Left ventricle myocardium inferior (tissue), 1 donor: Measurements from ENCODE around the gene PPP2R3A. TPM values are rescaled to one million over a fixed set of nuclear protein-coding genes. Genes with fewer than 3 reads are reported as not detected.
"Not testable (repeated sequence)": the region's sequence is repeated elsewhere in the genome, so short reads cannot be mapped to it uniquely, and the experiment has no call there.

Experiments
- DNase-seq: peaks from one replicate; pipeline ENCODE4 v3.0.0-alpha.2; 2020
- H3K27ac ChIP-seq: fragments of 200-600 bp; replicated peaks from 2 replicates; pipeline ENCODE4 v1.8.0; 2021
- H3K27me3 ChIP-seq: fragments of 200-600 bp; 2 replicates; pipeline ENCODE4 v1.8.0; 2021; ENCODE audit warnings: low read depth
- H3K36me3 ChIP-seq: fragments of 200-600 bp; 2 replicates; pipeline ENCODE4 v1.8.0; 2021
- H3K4me1 ChIP-seq: fragments of 200-600 bp; 2 replicates; pipeline ENCODE4 v1.8.0; 2021
- H3K4me3 ChIP-seq: fragments of 200-600 bp; 2 replicates; pipeline ENCODE4 v1.8.0; 2021; ENCODE audit warnings: mild to moderate bottlenecking, moderate library complexity
- H3K9me3 ChIP-seq: fragments of 200-600 bp; replicated peaks from 2 replicates; pipeline ENCODE4 v1.8.0; 2021
- CTCF ChIP-seq: fragments of 200-600 bp; IDR thresholded peaks from 2 replicates; pipeline ENCODE4 v1.8.0; 2021; ENCODE audit warnings: antibody characterized with exemption, mild to moderate bottlenecking, borderline replicate concordance
- intact Hi-C: fragments of 100-400 bp; cut with micrococcal nuclease; formaldehyde crosslinking; loops from one replicate; pipeline ENCODE4 v1.11.0; 2022
- total RNA-seq: library from RNA; stranded (reverse); fragmentation: NEBNext Ultra II Directional; extraction: Animal tissue kit (Norgen Biotek cat#: 25700); gene quantifications from one replicate; pipeline ENCODE4 v1.2.1, GENCODE V29; 2021
- donor health status: DM: no; HTN: yes; CAD: no; lungs with severe emphysema.

Gene PPP2R3A
- total RNA-seq, 1 donor from 2014 or later, result 94.9 TPM

GRCh38 chr3:136152176-136152843 lies 186.8 kb downstream of the PPP2R3A start:
- intact Hi-C loops, result no loop called here
- no peaks in the 10 kb centered on the region for H3K9me3 ChIP-seq
- H3K4me3 ChIP-seq, result no peak overlapping the region
- H3K27ac ChIP-seq, result no peak overlapping the region
- TF ChIP-seq CTCF, result no peak
- peaks cover 20% of the 10 kb centered on the region for H3K36me3 ChIP-seq
- no peak for DNase-seq
- H3K4me1 ChIP-seq, result peaks cover 73% of the 10 kb centered on the region
- no peaks in the 10 kb centered on the region for H3K27me3 ChIP-seq

- Histone ChIP-seq H3K4me3 (no peak overlapping the region), H3K27ac (no peak overlapping the region), H3K27me3 (no peaks in the 10 kb centered on the region), H3K9me3 (no peaks in the 10 kb centered on the region), H3K36me3 (peaks cover 20% of the 10 kb centered on the region), H3K4me1 (peaks cover 75% of the 10 kb centered on the region)
- no peak for DNase-seq
- no peak for TF ChIP-seq CTCF
- intact Hi-C loops, result no loop called here
Observed at GRCh38 chr3:136152963-136153362, 187.4 kb downstream of the PPP2R3A start.

- no peak overlapping the region for H3K27ac ChIP-seq
- DNase-seq, result no peak
- no peaks in the 10 kb centered on the region for H3K36me3 ChIP-seq
- intact Hi-C loops, result no loop called here
- no peaks in the 10 kb centered on the region for H3K9me3 ChIP-seq
- TF ChIP-seq CTCF, result no peak
- no peak overlapping the region for H3K4me3 ChIP-seq
- H3K27me3 ChIP-seq, result no peaks in the 10 kb centered on the region
- H3K4me1 ChIP-seq, result peaks cover 83% of the 10 kb centered on the region
Observed at GRCh38 chr3:136161516-136161915, 196.0 kb downstream of the PPP2R3A start.

GRCh38 chr3:136162322-136162721 lies 196.8 kb downstream of the PPP2R3A start:
- H3K9me3 ChIP-seq, result no peaks in the 10 kb centered on the region
- no peaks in the 10 kb centered on the region for H3K36me3 ChIP-seq
- intact Hi-C loops, result no loop called here
- peaks cover 82% of the 10 kb centered on the region for H3K4me1 ChIP-seq
- no peak for DNase-seq
- TF ChIP-seq CTCF, result no peak
- no peak overlapping the region for H3K27ac ChIP-seq
- H3K4me3 ChIP-seq, result no peak overlapping the region
- no peaks in the 10 kb centered on the region for H3K27me3 ChIP-seq

- H3K27ac ChIP-seq, DNase-seq, H3K27me3 ChIP-seq, H3K4me3 ChIP-seq, intact Hi-C loops, H3K36me3 ChIP-seq, H3K9me3 ChIP-seq: not testable (repeated sequence)
- peaks cover 73% of the 10 kb centered on the region for H3K4me1 ChIP-seq
Observed at GRCh38 chr3:136163607-136164006, 198.1 kb downstream of the PPP2R3A start.

- Histone ChIP-seq H3K4me3 (no peak overlapping the region), H3K9me3 (no peaks in the 10 kb centered on the region), H3K4me1 (peaks cover 70% of the 10 kb centered on the region), H3K27ac (no peak overlapping the region), H3K27me3 (no peaks in the 10 kb centered on the region), H3K36me3 (no peaks in the 10 kb centered on the region)
- no peak for TF ChIP-seq CTCF
- intact Hi-C loops, result no loop called here
- no peak for DNase-seq
Observed at GRCh38 chr3:136166507-136166906, 201.0 kb downstream of the PPP2R3A start.

- intact Hi-C loops, H3K27ac ChIP-seq, H3K36me3 ChIP-seq, H3K4me3 ChIP-seq, H3K27me3 ChIP-seq, H3K9me3 ChIP-seq, DNase-seq: not testable (repeated sequence)
- H3K4me1 ChIP-seq, result peaks cover 70% of the 10 kb centered on the region
Observed at GRCh38 chr3:136168236-136168635, 202.7 kb downstream of the PPP2R3A start.
